HEK293 (cell line): Measurements from ENCODE around the gene ADCYAP1R1.

Source experiments
- CTCF ChIA-PET: fragments of 350-600 bp; formaldehyde crosslinking; extraction: SDS; loops from one replicate; lab custom pipeline; 2021; ENCODE audit warnings: antibody characterized with exemption; lab: Yijun Ruan, JAX
- POLR2A ChIA-PET: fragments of 300-600 bp; formaldehyde crosslinking; extraction: SDS; loops from one replicate; lab custom pipeline; 2020; ENCODE audit warnings: antibody characterized with exemption, inconsistent platforms; lab: Yijun Ruan, JAX
- H3K27ac ChIP-seq: fragments of 200-500 bp; sonication (Bioruptor generic); 2 replicates; pipeline ENCODE4 v1.5.1; 2014; ENCODE audit warnings: low read depth, low read length, control low read depth, inconsistent platforms; ENCODE audit errors: extremely low read depth
- H3K36me3 ChIP-seq, 2 experiments: fragments of 200-500 bp in 1 of 2; sonication (Bioruptor generic) in 1 of 2; 1 replicate in 1 of 2; 2 replicates in 1 of 2; pipeline ENCODE4 v1.5.1; 2014 to 2017; ENCODE audit warnings: inconsistent platforms in 2 of 2, low read length in 2 of 2; ENCODE audit not compliant: control insufficient read depth in 2 of 2, insufficient read depth in 1 of 2
- H3K4me1 ChIP-seq: fragments of 200-500 bp; sonication (Bioruptor generic); 2 replicates; pipeline ENCODE4 v1.5.1; 2014; ENCODE audit warnings: mild to moderate bottlenecking, low read length, inconsistent platforms; ENCODE audit not compliant: control insufficient read depth, insufficient read depth
- H3K4me3 ChIP-seq: 2 replicates; pipeline ENCODE4 v1.5.1; 2011; ENCODE audit warnings: low read depth, mild to moderate bottlenecking, control low read depth, low read length, moderate library complexity
- H3K9me3 ChIP-seq: fragments of 200-500 bp; sonication (Bioruptor generic); 2 replicates; pipeline ENCODE4 v1.5.1; 2014; ENCODE audit warnings: low read depth, low read length, inconsistent platforms; ENCODE audit not compliant: control insufficient read depth, insufficient read depth
- BCL11A ChIP-seq: fragments of 450-650 bp; formaldehyde crosslinking; IDR thresholded peaks from 2 replicates; pipeline ENCODE4 v1.5.1; 2016; ENCODE audit warnings: low read depth, missing biosample characterization, missing genetic modification characterization
- EGR2 ChIP-seq: fragments of 450-650 bp; formaldehyde crosslinking; IDR thresholded peaks from 2 replicates; pipeline ENCODE4 v1.5.1; 2016; ENCODE audit warnings: low read depth, missing biosample characterization, missing genetic modification characterization
- GLIS1 ChIP-seq: fragments of 450-650 bp; formaldehyde crosslinking; IDR thresholded peaks from 2 replicates; pipeline ENCODE4 v1.5.1; 2016; ENCODE audit warnings: missing biosample characterization, missing genetic modification characterization
- HOXD13 ChIP-seq: sonication (generic); formaldehyde crosslinking; IDR thresholded peaks from 2 replicates; pipeline ENCODE4 v1.8.0; 2022; ENCODE audit warnings: missing genetic modification reagents, borderline replicate concordance
- KLF8 ChIP-seq: fragments of 450-650 bp; formaldehyde crosslinking; IDR thresholded peaks from 2 replicates; pipeline ENCODE4 v1.5.1; 2016; ENCODE audit warnings: missing biosample characterization, missing genetic modification characterization
- SP2 ChIP-seq: fragments of 450-650 bp; formaldehyde crosslinking; IDR thresholded peaks from 2 replicates; pipeline ENCODE4 v1.5.1; 2016; ENCODE audit warnings: missing biosample characterization, missing genetic modification characterization
- SP7 ChIP-seq: fragments of 450-650 bp; formaldehyde crosslinking; IDR thresholded peaks from 2 replicates; pipeline ENCODE4 v1.5.1; 2016; ENCODE audit warnings: missing biosample characterization, missing genetic modification characterization
- YY1 ChIP-seq: fragments of 450-650 bp; formaldehyde crosslinking; IDR thresholded peaks from 2 replicates; pipeline ENCODE4 v1.5.1; 2018; ENCODE audit warnings: missing biosample characterization, missing genetic modification characterization
- ZBTB17 ChIP-seq: fragments of 450-650 bp; formaldehyde crosslinking; IDR thresholded peaks from 2 replicates; pipeline ENCODE4 v1.5.1; 2016; ENCODE audit warnings: missing biosample characterization, missing genetic modification characterization
- ZNF239 ChIP-seq: fragments of 450-650 bp; formaldehyde crosslinking; IDR thresholded peaks from 2 replicates; pipeline ENCODE4 v1.5.1; 2016; ENCODE audit warnings: missing biosample characterization, missing genetic modification characterization
- ZNF426 ChIP-seq: fragments of 450-650 bp; formaldehyde crosslinking; IDR thresholded peaks from 2 replicates; pipeline ENCODE4 v1.5.1; 2017; ENCODE audit warnings: missing biosample characterization, missing genetic modification characterization, mild to moderate bottlenecking, inconsistent platforms, moderate library complexity
- ZNF626 ChIP-seq: fragments of 450-650 bp; sonication (Bioruptor Pico); formaldehyde crosslinking; IDR thresholded peaks from 2 replicates; pipeline ENCODE4 v1.5.1; 2018; ENCODE audit warnings: missing biosample characterization, missing genetic modification characterization, inconsistent platforms
- ZNF670 ChIP-seq: fragments of 450-650 bp; formaldehyde crosslinking; IDR thresholded peaks from 2 replicates; pipeline ENCODE4 v1.5.1; 2016; ENCODE audit warnings: missing biosample characterization, missing genetic modification characterization, low read depth
- ZNF707 ChIP-seq: fragments of 450-650 bp; formaldehyde crosslinking; IDR thresholded peaks from 2 replicates; pipeline ENCODE4 v1.5.1; 2016; ENCODE audit warnings: missing biosample characterization, missing genetic modification characterization
- ZNF792 ChIP-seq: fragments of 450-650 bp; formaldehyde crosslinking; IDR thresholded peaks from 2 replicates; pipeline ENCODE4 v1.5.1; 2016; ENCODE audit warnings: missing biosample characterization, missing genetic modification characterization
- ZNF843 ChIP-seq: fragments of 450-650 bp; formaldehyde crosslinking; IDR thresholded peaks from 2 replicates; pipeline ENCODE4 v1.5.1; 2016; ENCODE audit warnings: missing biosample characterization, missing genetic modification characterization
- TF ChIP-seq, protein P1 (sequence below): fragments of 450-650 bp; formaldehyde crosslinking; IDR thresholded peaks from 2 replicates; pipeline ENCODE4 v1.5.1; 2016; ENCODE audit warnings: missing biosample characterization, missing genetic modification characterization
- TF ChIP-seq, protein P2 (sequence below): fragments of 450-650 bp; formaldehyde crosslinking; IDR thresholded peaks from 2 replicates; pipeline ENCODE4 v1.5.0; 2017; ENCODE audit warnings: missing biosample characterization, missing genetic modification characterization, borderline replicate concordance
- TF ChIP-seq, protein P3 (sequence below): fragments of 450-650 bp; IDR thresholded peaks from 2 replicates; pipeline ENCODE4 v1.5.1; 2018; ENCODE audit warnings: missing biosample characterization, mild to moderate bottlenecking, missing genetic modification characterization
- TF ChIP-seq, protein P4 (sequence below): fragments of 450-650 bp; formaldehyde crosslinking; IDR thresholded peaks from 2 replicates; pipeline ENCODE4 v1.5.1; 2016; ENCODE audit warnings: missing biosample characterization, missing genetic modification characterization, borderline replicate concordance

The ADCYAP1R1 gene

DNA sequence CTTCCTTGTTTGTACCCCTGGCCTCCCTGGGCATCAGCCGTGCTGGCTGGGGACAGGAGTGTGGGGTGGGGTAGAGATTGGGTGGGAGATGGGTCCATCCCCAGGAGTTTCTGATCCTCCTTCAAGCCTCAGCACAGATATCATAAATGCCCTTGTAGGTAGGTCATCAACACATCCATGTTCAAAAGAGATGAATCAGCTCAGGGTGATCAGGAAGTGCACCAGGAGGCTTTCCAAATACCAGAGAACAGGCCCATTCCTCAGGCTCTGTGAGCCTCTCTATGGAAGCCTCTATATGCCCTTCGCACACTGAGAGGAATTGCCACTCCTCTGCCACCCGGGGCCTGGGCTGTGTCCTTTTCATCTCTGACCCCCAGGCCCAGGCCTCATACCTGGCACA lies 31.9 kb upstream of the ADCYAP1R1 start:
- H3K4me1 ChIP-seq = no peaks in the 10 kb centered on the region
- no peak overlapping the region for H3K27ac ChIP-seq
- CTCF ChIA-PET = interaction anchor here (1.0 kb wide), 1 partner anchor 82 kb away, joined by 3 read pairs; no protein-coding TSS in a partner anchor
- POLR2A ChIA-PET = no interaction called here
- no peaks in the 10 kb centered on the region for H3K9me3 ChIP-seq
- H3K36me3 ChIP-seq = no peaks in the 10 kb centered on the region
- TF ChIP-seq ZNF670 = no peak
- TF ChIP-seq, protein P1, sequence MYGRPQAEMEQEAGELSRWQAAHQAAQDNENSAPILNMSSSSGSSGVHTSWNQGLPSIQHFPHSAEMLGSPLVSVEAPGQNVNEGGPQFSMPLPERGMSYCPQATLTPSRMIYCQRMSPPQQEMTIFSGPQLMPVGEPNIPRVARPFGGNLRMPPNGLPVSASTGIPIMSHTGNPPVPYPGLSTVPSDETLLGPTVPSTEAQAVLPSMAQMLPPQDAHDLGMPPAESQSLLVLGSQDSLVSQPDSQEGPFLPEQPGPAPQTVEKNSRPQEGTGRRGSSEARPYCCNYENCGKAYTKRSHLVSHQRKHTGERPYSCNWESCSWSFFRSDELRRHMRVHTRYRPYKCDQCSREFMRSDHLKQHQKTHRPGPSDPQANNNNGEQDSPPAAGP (tag by site-specific recombination) = no peak
- TF ChIP-seq SP7 = no peak
- TF ChIP-seq ZNF843 (tag by site-specific recombination) = no peak
- TF ChIP-seq, protein P2, sequence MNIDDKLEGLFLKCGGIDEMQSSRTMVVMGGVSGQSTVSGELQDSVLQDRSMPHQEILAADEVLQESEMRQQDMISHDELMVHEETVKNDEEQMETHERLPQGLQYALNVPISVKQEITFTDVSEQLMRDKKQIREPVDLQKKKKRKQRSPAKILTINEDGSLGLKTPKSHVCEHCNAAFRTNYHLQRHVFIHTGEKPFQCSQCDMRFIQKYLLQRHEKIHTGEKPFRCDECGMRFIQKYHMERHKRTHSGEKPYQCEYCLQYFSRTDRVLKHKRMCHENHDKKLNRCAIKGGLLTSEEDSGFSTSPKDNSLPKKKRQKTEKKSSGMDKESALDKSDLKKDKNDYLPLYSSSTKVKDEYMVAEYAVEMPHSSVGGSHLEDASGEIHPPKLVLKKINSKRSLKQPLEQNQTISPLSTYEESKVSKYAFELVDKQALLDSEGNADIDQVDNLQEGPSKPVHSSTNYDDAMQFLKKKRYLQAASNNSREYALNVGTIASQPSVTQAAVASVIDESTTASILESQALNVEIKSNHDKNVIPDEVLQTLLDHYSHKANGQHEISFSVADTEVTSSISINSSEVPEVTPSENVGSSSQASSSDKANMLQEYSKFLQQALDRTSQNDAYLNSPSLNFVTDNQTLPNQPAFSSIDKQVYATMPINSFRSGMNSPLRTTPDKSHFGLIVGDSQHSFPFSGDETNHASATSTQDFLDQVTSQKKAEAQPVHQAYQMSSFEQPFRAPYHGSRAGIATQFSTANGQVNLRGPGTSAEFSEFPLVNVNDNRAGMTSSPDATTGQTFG (tag by site-specific recombination) = no peak
- TF ChIP-seq EGR2 (tag by site-specific recombination) = no peak
- TF ChIP-seq GLIS1 (tag by site-specific recombination) = no peak
- TF ChIP-seq HOXD13 = no peak
- TF ChIP-seq SP2 (tag by site-specific recombination) = no peak
- TF ChIP-seq, protein P3, sequence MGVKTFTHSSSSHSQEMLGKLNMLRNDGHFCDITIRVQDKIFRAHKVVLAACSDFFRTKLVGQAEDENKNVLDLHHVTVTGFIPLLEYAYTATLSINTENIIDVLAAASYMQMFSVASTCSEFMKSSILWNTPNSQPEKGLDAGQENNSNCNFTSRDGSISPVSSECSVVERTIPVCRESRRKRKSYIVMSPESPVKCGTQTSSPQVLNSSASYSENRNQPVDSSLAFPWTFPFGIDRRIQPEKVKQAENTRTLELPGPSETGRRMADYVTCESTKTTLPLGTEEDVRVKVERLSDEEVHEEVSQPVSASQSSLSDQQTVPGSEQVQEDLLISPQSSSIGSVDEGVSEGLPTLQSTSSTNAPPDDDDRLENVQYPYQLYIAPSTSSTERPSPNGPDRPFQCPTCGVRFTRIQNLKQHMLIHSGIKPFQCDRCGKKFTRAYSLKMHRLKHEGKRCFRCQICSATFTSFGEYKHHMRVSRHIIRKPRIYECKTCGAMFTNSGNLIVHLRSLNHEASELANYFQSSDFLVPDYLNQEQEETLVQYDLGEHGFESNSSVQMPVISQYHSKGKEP = no peak
- no peak for TF ChIP-seq ZBTB17 (tag by site-specific recombination)
- no peak for TF ChIP-seq ZNF792 (tag by site-specific recombination)
- TF ChIP-seq, protein P4, sequence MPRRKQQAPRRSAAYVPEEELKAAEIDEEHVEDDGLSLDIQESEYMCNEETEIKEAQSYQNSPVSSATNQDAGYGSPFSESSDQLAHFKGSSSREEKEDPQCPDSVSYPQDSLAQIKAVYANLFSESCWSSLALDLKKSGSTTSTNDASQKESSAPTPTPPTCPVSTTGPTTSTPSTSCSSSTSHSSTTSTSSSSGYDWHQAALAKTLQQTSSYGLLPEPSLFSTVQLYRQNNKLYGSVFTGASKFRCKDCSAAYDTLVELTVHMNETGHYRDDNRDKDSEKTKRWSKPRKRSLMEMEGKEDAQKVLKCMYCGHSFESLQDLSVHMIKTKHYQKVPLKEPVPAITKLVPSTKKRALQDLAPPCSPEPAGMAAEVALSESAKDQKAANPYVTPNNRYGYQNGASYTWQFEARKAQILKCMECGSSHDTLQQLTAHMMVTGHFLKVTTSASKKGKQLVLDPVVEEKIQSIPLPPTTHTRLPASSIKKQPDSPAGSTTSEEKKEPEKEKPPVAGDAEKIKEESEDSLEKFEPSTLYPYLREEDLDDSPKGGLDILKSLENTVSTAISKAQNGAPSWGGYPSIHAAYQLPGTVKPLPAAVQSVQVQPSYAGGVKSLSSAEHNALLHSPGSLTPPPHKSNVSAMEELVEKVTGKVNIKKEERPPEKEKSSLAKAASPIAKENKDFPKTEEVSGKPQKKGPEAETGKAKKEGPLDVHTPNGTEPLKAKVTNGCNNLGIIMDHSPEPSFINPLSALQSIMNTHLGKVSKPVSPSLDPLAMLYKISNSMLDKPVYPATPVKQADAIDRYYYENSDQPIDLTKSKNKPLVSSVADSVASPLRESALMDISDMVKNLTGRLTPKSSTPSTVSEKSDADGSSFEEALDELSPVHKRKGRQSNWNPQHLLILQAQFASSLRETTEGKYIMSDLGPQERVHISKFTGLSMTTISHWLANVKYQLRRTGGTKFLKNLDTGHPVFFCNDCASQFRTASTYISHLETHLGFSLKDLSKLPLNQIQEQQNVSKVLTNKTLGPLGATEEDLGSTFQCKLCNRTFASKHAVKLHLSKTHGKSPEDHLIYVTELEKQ = no peak
- TF ChIP-seq ZNF626 = no peak
- TF ChIP-seq, all 188 proteins: peak for 0
- no peak overlapping the region for H3K4me3 ChIP-seq

DNA sequence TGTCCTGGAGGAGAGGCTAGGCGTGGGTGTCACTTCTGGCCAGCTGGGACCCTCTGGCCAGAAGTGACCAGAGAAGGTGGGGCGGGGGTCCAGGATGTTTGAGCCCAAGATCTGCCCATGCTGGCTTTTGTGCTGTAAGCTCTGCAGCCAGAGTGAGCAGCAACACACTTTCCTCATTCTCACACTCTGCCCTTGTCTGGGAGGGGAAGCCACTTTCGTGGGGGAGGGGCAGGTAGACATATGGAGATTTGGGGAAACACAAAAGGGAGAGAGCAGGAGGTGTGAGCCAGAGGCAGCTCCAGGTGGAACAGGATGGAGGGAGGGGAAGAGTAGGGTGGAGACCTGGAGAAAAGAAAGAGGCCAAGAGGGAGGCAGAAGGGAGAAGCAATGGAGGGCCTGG lies 31.5 kb upstream of the ADCYAP1R1 start:
- Histone ChIP-seq H3K36me3 (no peaks in the 10 kb centered on the region), H3K4me3 (no peak overlapping the region), H3K9me3 (no peaks in the 10 kb centered on the region), H3K27ac (no peak overlapping the region), H3K4me1 (no peaks in the 10 kb centered on the region)
- ChIA-PET CTCF (interaction anchor here (1.3 kb wide), 1 partner anchor 37 kb away, joined by 3 read pairs; no protein-coding TSS in a partner anchor), POLR2A (no interaction called here)
- no peak for TF ChIP-seq KLF8 (tag by site-specific recombination)
- no peak for TF ChIP-seq ZNF239
- TF ChIP-seq, protein P1 (tag by site-specific recombination) = no peak
- no peak for TF ChIP-seq ZNF426 (tag by site-specific recombination)
- TF ChIP-seq, protein P4 = no peak
- TF ChIP-seq BCL11A (tag by site-specific recombination) = no peak
- no peak for TF ChIP-seq ZNF707 (tag by site-specific recombination)
- no peak for TF ChIP-seq YY1 (tag by site-specific recombination)
